Keratinocyte (primary cell): ENCODE results near the gene ITSN1. TPM values are rescaled to one million over a fixed set of nuclear protein-coding genes. Genes with fewer than 3 reads are reported as not detected.

Experiments used
- DNase-seq: peaks from one replicate; pipeline ENCODE4 v3.0.0-alpha.2; 2011; ENCODE audit warnings: low read depth, missing footprints, low spot score
- FAIRE-seq: peaks from 2 replicates; lab custom pipeline; 2011; peaks lifted over from hg19 to GRCh38; lab: Jason Lieb, UNC
- H2AFZ ChIP-seq: 2 replicates; pipeline ENCODE4 v1.6.0; 2012; ENCODE audit warnings: low read length, control low read depth, inconsistent platforms; ENCODE audit not compliant: control insufficient read depth
- H3K27ac ChIP-seq: 2 replicates; pipeline ENCODE4 v1.5.1; 2011; ENCODE audit warnings: low read length; ENCODE audit not compliant: control insufficient read depth, insufficient read depth
- H3K27me3 ChIP-seq: 3 replicates; pipeline ENCODE4 v1.6.0; 2011; ENCODE audit warnings: low read length; ENCODE audit not compliant: control insufficient read depth, insufficient read depth; ENCODE audit errors: extremely low read depth
- H3K36me3 ChIP-seq, 2 experiments: 2 replicates in 1 of 2; 3 replicates in 1 of 2; pipeline ENCODE4 v1.5.1; 2011; ENCODE audit warnings: low read length in 2 of 2, mild to moderate bottlenecking in 1 of 2; ENCODE audit not compliant: control insufficient read depth in 2 of 2, insufficient read depth in 2 of 2; ENCODE audit errors: extremely low read depth in 1 of 2
- H3K4me1 ChIP-seq: 3 replicates; pipeline ENCODE4 v1.5.1; 2011; ENCODE audit warnings: low read length; ENCODE audit not compliant: control insufficient read depth, insufficient read depth; ENCODE audit errors: extremely low read depth
- H3K4me2 ChIP-seq: 3 replicates; pipeline ENCODE4 v1.6.0; 2011; ENCODE audit warnings: low read depth, low read length; ENCODE audit not compliant: control insufficient read depth, insufficient read depth; ENCODE audit errors: extremely low read depth
- H3K4me3 ChIP-seq, 3 experiments: fragments of 200-600 bp in 1 of 3; sonication (generic) in 1 of 3; 2 replicates in 2 of 3; 3 replicates in 1 of 3; pipeline ENCODE4 v1.5.1; 2011 to 2016; ENCODE audit warnings: low read length in 3 of 3, mild to moderate bottlenecking in 3 of 3, control low read depth in 2 of 3, inconsistent platforms in 1 of 3, low read depth in 1 of 3, mixed read lengths in 1 of 3, mixed run types in 1 of 3, moderate library complexity in 1 of 3; ENCODE audit not compliant: control insufficient read depth in 2 of 3, insufficient read depth in 2 of 3; ENCODE audit errors: extremely low read depth in 1 of 3
- H3K79me2 ChIP-seq: 2 replicates; pipeline ENCODE4 v1.6.0; 2012; ENCODE audit warnings: low read length; ENCODE audit not compliant: control insufficient read depth, insufficient read depth
- H3K9ac ChIP-seq: 3 replicates; pipeline ENCODE4 v1.6.0; 2011; ENCODE audit warnings: low read length; ENCODE audit not compliant: control insufficient read depth, insufficient read depth; ENCODE audit errors: extremely low read depth
- H3K9me1 ChIP-seq: 3 replicates; pipeline ENCODE4 v1.6.0; 2011; ENCODE audit warnings: low read length; ENCODE audit not compliant: control insufficient read depth, insufficient read depth; ENCODE audit errors: extremely low read depth
- H3K9me3 ChIP-seq: 2 replicates; pipeline ENCODE4 v1.5.1; 2012; ENCODE audit warnings: low read depth, low read length; ENCODE audit not compliant: control insufficient read depth
- H4K20me1 ChIP-seq: 3 replicates; pipeline ENCODE4 v1.6.0; 2011; ENCODE audit warnings: low read length; ENCODE audit not compliant: control insufficient read depth, insufficient read depth; ENCODE audit errors: extremely low read depth
- EZH2 ChIP-seq: IDR thresholded peaks from one replicate; pipeline ENCODE4 v1.6.1; 2012; ENCODE audit warnings: inconsistent platforms, mild to moderate bottlenecking, low read length, moderate library complexity
- dilution Hi-C: fragments of 300-500 bp; cut with MboI; formaldehyde crosslinking; loops from one replicate; pipeline ENCODE4 v1.7.0; 2020; ENCODE audit warnings: low sequenced_read_pairs; ENCODE audit not compliant: extremely low pct_ligation_motif_present
- polyA plus RNA-seq, 5 experiments: library from polyadenylated mRNA; depleted of rRNA in 3 of 5; stranded (reverse) in 3 of 5; stranded (forward) in 1 of 5; unstranded in 1 of 5; fragments of >200 nt; gene quantifications; 1 replicate in 1 of 5; 2 replicates in 3 of 5; 3 replicates in 1 of 5; pipeline versions ENCODE4 v1.2.1 to v1.2.3, GENCODE V29; 2011 to 2012; ENCODE audit warnings: missing spikeins in 2 of 5, low read depth in 1 of 5, low replicate concordance in 1 of 5
- TF ChIP-seq, protein P1 (sequence below), 3 experiments: IDR thresholded peaks in 1 of 3; conservative IDR thresholded peaks in 1 of 3; optimal IDR thresholded peaks in 1 of 3; 2 replicates in 2 of 3; 3 replicates in 1 of 3; pipeline versions ENCODE3 to v1.5.1; 2011; ENCODE audit warnings: low read length in 3 of 3, mild to moderate bottlenecking in 3 of 3, moderate library complexity in 2 of 3, control low read depth in 1 of 3, inconsistent platforms in 1 of 3; ENCODE audit not compliant: insufficient read depth in 2 of 3; ENCODE audit errors: extremely low read depth in 1 of 3

The ITSN1 gene
- polyA plus RNA-seq, 1 donor (not counting 4 experiments of a cell fraction or from before 2014, with no cell fraction given), result 34.3 TPM

DNA sequence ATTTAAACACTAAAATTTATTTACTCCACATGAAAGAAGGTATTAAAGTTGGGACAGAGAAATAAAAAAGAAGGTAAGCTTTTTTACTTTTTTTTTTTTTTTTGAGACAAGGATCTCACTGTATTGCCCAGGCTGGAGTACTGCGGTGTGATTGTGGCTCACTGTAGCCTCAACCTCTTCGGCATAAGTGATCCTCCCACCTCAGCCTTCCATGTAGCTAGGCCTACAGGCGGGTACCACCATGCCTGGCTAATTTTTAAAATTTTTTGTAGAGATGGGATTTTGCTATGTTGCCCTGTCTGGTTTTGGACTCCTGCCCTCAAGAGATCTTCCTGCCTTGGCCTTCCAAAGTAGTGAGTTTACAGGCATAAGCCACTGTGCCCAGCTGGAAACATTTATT lies 106.6 kb downstream of the ITSN1 start:
- H4K20me1 ChIP-seq, result no peaks in the 10 kb centered on the region
- DNase-seq (no peak), FAIRE-seq (no peak)
- H3K9me1 ChIP-seq, result no peaks in the 10 kb centered on the region
- peaks cover 3% of the 10 kb centered on the region for H3K4me1 ChIP-seq
- no peaks in the 10 kb centered on the region for H3K79me2 ChIP-seq
- H3K27me3 ChIP-seq, result no peaks in the 10 kb centered on the region
- peaks cover 4 to 9% of the 10 kb centered on the region in 2 experiments for H3K36me3 ChIP-seq
- no peak overlapping the region for H3K4me3 ChIP-seq
- H2AFZ ChIP-seq, result no peak overlapping the region
- no peak overlapping the region for H3K4me2 ChIP-seq
- H3K9ac ChIP-seq, result no peak overlapping the region
- TF ChIP-seq EZH2, result no peak
- TF ChIP-seq, protein P1, sequence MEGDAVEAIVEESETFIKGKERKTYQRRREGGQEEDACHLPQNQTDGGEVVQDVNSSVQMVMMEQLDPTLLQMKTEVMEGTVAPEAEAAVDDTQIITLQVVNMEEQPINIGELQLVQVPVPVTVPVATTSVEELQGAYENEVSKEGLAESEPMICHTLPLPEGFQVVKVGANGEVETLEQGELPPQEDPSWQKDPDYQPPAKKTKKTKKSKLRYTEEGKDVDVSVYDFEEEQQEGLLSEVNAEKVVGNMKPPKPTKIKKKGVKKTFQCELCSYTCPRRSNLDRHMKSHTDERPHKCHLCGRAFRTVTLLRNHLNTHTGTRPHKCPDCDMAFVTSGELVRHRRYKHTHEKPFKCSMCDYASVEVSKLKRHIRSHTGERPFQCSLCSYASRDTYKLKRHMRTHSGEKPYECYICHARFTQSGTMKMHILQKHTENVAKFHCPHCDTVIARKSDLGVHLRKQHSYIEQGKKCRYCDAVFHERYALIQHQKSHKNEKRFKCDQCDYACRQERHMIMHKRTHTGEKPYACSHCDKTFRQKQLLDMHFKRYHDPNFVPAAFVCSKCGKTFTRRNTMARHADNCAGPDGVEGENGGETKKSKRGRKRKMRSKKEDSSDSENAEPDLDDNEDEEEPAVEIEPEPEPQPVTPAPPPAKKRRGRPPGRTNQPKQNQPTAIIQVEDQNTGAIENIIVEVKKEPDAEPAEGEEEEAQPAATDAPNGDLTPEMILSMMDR (optimal IDR thresholded peaks at IDR 0.05 in 1 of 3, IDR thresholded peaks at IDR 0.05 in 1 of 3, conservative IDR thresholded peaks at IDR 0.05 in 1 of 3; ENCODE audit: extremely low read depth in 1 of 3, insufficient read depth in 2 of 3, low read length in 3 of 3), result no peak
- H3K27ac ChIP-seq, result no peak overlapping the region
- dilution Hi-C loops, result no loop called here
- H3K9me3 ChIP-seq, result no peaks in the 10 kb centered on the region

DNA sequence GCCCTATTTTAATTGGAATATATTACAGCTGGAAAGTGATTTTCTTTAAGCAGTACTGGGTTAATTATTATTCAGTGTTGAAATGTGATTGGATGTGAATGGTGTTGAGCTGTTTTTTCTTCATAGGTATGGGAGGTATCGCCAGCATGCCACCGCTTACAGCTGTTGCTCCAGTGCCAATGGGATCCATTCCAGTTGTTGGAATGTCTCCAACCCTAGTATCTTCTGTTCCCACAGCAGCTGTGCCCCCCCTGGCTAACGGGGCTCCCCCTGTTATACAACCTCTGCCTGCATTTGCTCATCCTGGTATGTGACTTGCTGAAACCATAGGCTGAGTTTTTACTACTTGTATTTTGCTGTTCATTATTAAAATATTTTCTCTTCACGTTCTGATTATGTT lies 107.7 kb downstream of the ITSN1 start:
- Histone ChIP-seq H2AFZ (no peak overlapping the region), H4K20me1 (no peaks in the 10 kb centered on the region), H3K9ac (no peak overlapping the region), H3K4me3 (no peak overlapping the region), H3K4me2 (no peak overlapping the region), H3K79me2 (no peaks in the 10 kb centered on the region), H3K27me3 (no peaks in the 10 kb centered on the region), H3K27ac (no peak overlapping the region), H3K9me1 (no peaks in the 10 kb centered on the region), H3K36me3 (peaks cover 4 to 9% of the 10 kb centered on the region in 2 experiments), H3K9me3 (no peaks in the 10 kb centered on the region), H3K4me1 (peaks cover 9% of the 10 kb centered on the region)
- dilution Hi-C loops, result no loop called here
- FAIRE-seq, result no peak
- no peak for DNase-seq
- TF ChIP-seq, protein P1 (optimal IDR thresholded peaks at IDR 0.05 in 1 of 3, IDR thresholded peaks at IDR 0.05 in 1 of 3, conservative IDR thresholded peaks at IDR 0.05 in 1 of 3; ENCODE audit: extremely low read depth in 1 of 3, insufficient read depth in 2 of 3, low read length in 3 of 3), result no peak
- no peak for TF ChIP-seq EZH2
